H1 (cell line): ENCODE data around the gene MAP4. TPM values are rescaled to one million over a fixed set of nuclear protein-coding genes. Genes with fewer than 3 reads are reported as not detected.

ENCODE experiments used
- CTCF ChIA-PET: fragments of 300-600 bp; sonication (Branson Sonifier 250); formaldehyde crosslinking; loops from one replicate; lab custom pipeline; 2021; ENCODE audit not compliant: partially characterized antibody; lab: Charles Lee
- POLR2A ChIA-PET: fragments of 300-600 bp; sonication (Branson Sonifier 250); formaldehyde crosslinking; loops from one replicate; lab custom pipeline; 2021; ENCODE audit warnings: inconsistent platforms; ENCODE audit not compliant: partially characterized antibody; lab: Charles Lee
- DNase-seq, 2 experiments: peaks; one replicate each; pipeline versions ENCODE4 v3.0.0 to v3.0.0-alpha.2; 2010 to 2022; ENCODE audit warnings: low spot score in 2 of 2, low read depth in 1 of 2, mixed read lengths in 1 of 2
- FAIRE-seq: peaks from 2 replicates; lab custom pipeline; 2011; peaks lifted over from hg19 to GRCh38; lab: Jason Lieb, UNC
- H2AFZ ChIP-seq: 2 replicates; pipeline ENCODE4 v1.8.1; 2012; ENCODE audit warnings: low read length, inconsistent platforms
- H2AK5ac ChIP-seq: 2 replicates; pipeline ENCODE4 v1.6.1; 2013; ENCODE audit warnings: low read depth, low read length
- H2BK120ac ChIP-seq: replicated peaks from 2 replicates; pipeline ENCODE3; 2013; ENCODE audit warnings: low read depth, low read length, inconsistent platforms
- H2BK12ac ChIP-seq: 2 replicates; pipeline ENCODE4 v1.6.1; 2013; ENCODE audit warnings: low read depth, low read length
- H2BK15ac ChIP-seq: 2 replicates; pipeline ENCODE4 v1.6.1; 2013; ENCODE audit warnings: low read length
- H2BK20ac ChIP-seq: 2 replicates; pipeline ENCODE4 v1.6.1; 2013; ENCODE audit warnings: low read length
- H2BK5ac ChIP-seq: 2 replicates; pipeline ENCODE4 v1.6.1; 2013; ENCODE audit warnings: low read depth, low read length
- H3K14ac ChIP-seq: 2 replicates; pipeline ENCODE4 v1.6.1; 2013; ENCODE audit warnings: inconsistent platforms; ENCODE audit not compliant: insufficient read length
- H3K18ac ChIP-seq: 2 replicates; pipeline ENCODE4 v1.6.1; 2013; ENCODE audit warnings: low read length; ENCODE audit errors: extremely low read depth
- H3K23ac ChIP-seq: 2 replicates; pipeline ENCODE4 v1.6.1; 2013; ENCODE audit warnings: inconsistent platforms; ENCODE audit not compliant: insufficient read length
- H3K23me2 ChIP-seq: 2 replicates; pipeline ENCODE4 v1.6.1; 2013; ENCODE audit warnings: low read depth, low read length
- H3K27ac ChIP-seq: 2 replicates; pipeline ENCODE4 v1.6.1; 2011; ENCODE audit warnings: low read depth, low read length, inconsistent platforms
- H3K27me3 ChIP-seq, 4 experiments: replicated peaks in 1 of 4; 1 replicate in 1 of 4; 2 replicates in 3 of 4; pipeline versions ENCODE4 v1.6.1 to v1.8.1; 2011 to 2013; ENCODE audit warnings: low read length in 3 of 4, mild to moderate bottlenecking in 3 of 4, inconsistent platforms in 2 of 4, mixed read lengths in 2 of 4, moderate library complexity in 1 of 4; ENCODE audit not compliant: control insufficient read depth in 3 of 4, insufficient read depth in 3 of 4; ENCODE audit errors: extremely low read depth in 1 of 4
- H3K36me3 ChIP-seq, 4 experiments: 2 replicates each; pipeline versions ENCODE4 v1.6.1 to v1.8.1; 2011 to 2013; ENCODE audit warnings: mild to moderate bottlenecking in 4 of 4, low read length in 3 of 4, moderate library complexity in 2 of 4, control low read depth in 1 of 4, inconsistent platforms in 1 of 4; ENCODE audit not compliant: insufficient read depth in 4 of 4, control insufficient read depth in 2 of 4
- H3K4ac ChIP-seq: replicated peaks from 2 replicates; pipeline ENCODE3; 2013; ENCODE audit warnings: low read length, low read depth, mixed read lengths, inconsistent platforms; ENCODE audit not compliant: insufficient read length
- H3K4me1 ChIP-seq, 4 experiments: replicated peaks in 1 of 4; 1 replicate in 1 of 4; 2 replicates in 3 of 4; pipeline versions ENCODE4 v1.6.1 to v1.8.1; 2011 to 2013; ENCODE audit warnings: low read length in 3 of 4, inconsistent platforms in 2 of 4, mixed read lengths in 1 of 4; ENCODE audit not compliant: insufficient read depth in 4 of 4, control insufficient read depth in 3 of 4
- H3K4me2 ChIP-seq, 2 experiments: 2 replicates each; pipeline versions ENCODE4 v1.6.1 to v1.8.1; 2011 to 2013; ENCODE audit warnings: low read depth in 2 of 2, low read length in 2 of 2, control low read depth in 1 of 2, inconsistent platforms in 1 of 2, mild to moderate bottlenecking in 1 of 2; ENCODE audit not compliant: insufficient read depth in 1 of 2
- H3K4me3 ChIP-seq, 4 experiments: fragments of 200-600, 300-600 bp in 1 of 4; sonication (generic), shearing (Covaris generic), sonication (Bioruptor Twin) in 1 of 4; 2 replicates each; pipeline versions ENCODE4 v1.5.1 to v1.8.1; 2011 to 2016; ENCODE audit warnings: low read length in 4 of 4, low read depth in 3 of 4, control low read depth in 2 of 4, inconsistent platforms in 2 of 4, mild to moderate bottlenecking in 2 of 4, mixed read lengths in 1 of 4, moderate library complexity in 1 of 4; ENCODE audit not compliant: insufficient read depth in 2 of 4; ENCODE audit errors: extremely low read depth in 1 of 4
- H3K56ac ChIP-seq: replicated peaks from 2 replicates; pipeline ENCODE3; 2013; ENCODE audit warnings: low read depth, mild to moderate bottlenecking, mixed read lengths, low read length, inconsistent platforms; ENCODE audit not compliant: insufficient read length
- H3K79me1 ChIP-seq: 2 replicates; pipeline ENCODE4 v1.6.1; 2013; ENCODE audit warnings: low read depth, low read length, control low read depth
- H3K79me2 ChIP-seq, 2 experiments: 2 replicates each; pipeline versions ENCODE4 v1.6.1 to v1.8.1; 2012 to 2013; ENCODE audit warnings: low read length in 2 of 2, mild to moderate bottlenecking in 2 of 2, inconsistent platforms in 1 of 2; ENCODE audit not compliant: insufficient read depth in 2 of 2, control insufficient read depth in 1 of 2
- H3K9ac ChIP-seq, 4 experiments: replicated peaks in 1 of 4; 1 replicate in 1 of 4; 2 replicates in 3 of 4; pipeline versions ENCODE4 v1.6.1 to v1.8.1; 2011 to 2013; ENCODE audit warnings: low read depth in 3 of 4, low read length in 3 of 4, control low read depth in 2 of 4, mild to moderate bottlenecking in 2 of 4, moderate library complexity in 2 of 4, inconsistent platforms in 1 of 4; ENCODE audit errors: extremely low read depth in 1 of 4
- H3K9me3 ChIP-seq, 2 experiments: 2 replicates each; pipeline versions ENCODE4 v1.6.1 to v1.8.1; 2012 to 2013; ENCODE audit warnings: mild to moderate bottlenecking in 2 of 2, moderate library complexity in 2 of 2, control low read depth in 1 of 2, inconsistent platforms in 1 of 2, low read depth in 1 of 2, low read length in 1 of 2, mixed read lengths in 1 of 2; ENCODE audit not compliant: insufficient read depth in 2 of 2
- H4K20me1 ChIP-seq, 2 experiments: replicated peaks in 1 of 2; 2 replicates each; pipeline versions ENCODE3 to v1.8.1; 2011 to 2013; ENCODE audit warnings: inconsistent platforms in 2 of 2, low read length in 2 of 2, mild to moderate bottlenecking in 1 of 2; ENCODE audit not compliant: insufficient read depth in 2 of 2, control insufficient read depth in 1 of 2
- H4K5ac ChIP-seq: 2 replicates; pipeline ENCODE4 v1.6.1; 2013; ENCODE audit warnings: low read length, low read depth, mixed read lengths, inconsistent platforms; ENCODE audit not compliant: insufficient read length
- H4K8ac ChIP-seq: 2 replicates; pipeline ENCODE4 v1.8.0; 2013; ENCODE audit warnings: mild to moderate bottlenecking, moderate library complexity, low read length, inconsistent platforms; ENCODE audit not compliant: insufficient read depth; ENCODE audit errors: extremely low read depth
- H4K91ac ChIP-seq: replicated peaks from 2 replicates; pipeline ENCODE3; 2013; ENCODE audit warnings: low read length, mixed read lengths, inconsistent platforms; ENCODE audit not compliant: insufficient read length
- BRCA1 ChIP-seq: IDR thresholded peaks from 2 replicates; pipeline ENCODE4 v1.6.1; 2012; ENCODE audit warnings: low read depth, low read length, improper control_type of control experiment
- E2F6 ChIP-seq: IDR thresholded peaks from 2 replicates; pipeline ENCODE4 v1.6.1; 2012; ENCODE audit warnings: inconsistent platforms
- RAD21 ChIP-seq, 2 experiments: IDR thresholded peaks in 1 of 2; conservative IDR thresholded peaks in 1 of 2; 2 replicates each; pipeline ENCODE4 v1.6.1; 2011; ENCODE audit warnings: low read depth in 2 of 2, low read length in 2 of 2, improper control_type of control experiment in 1 of 2, inconsistent platforms in 1 of 2, mild to moderate bottlenecking in 1 of 2, moderate library complexity in 1 of 2
- TCF12 ChIP-seq: IDR thresholded peaks from 2 replicates; pipeline ENCODE4 v1.6.1; 2011; ENCODE audit warnings: low read depth, mild to moderate bottlenecking, low read length
- WGBS, 2 experiments: shearing (Covaris generic) in 1 of 2; methylation state at CpG; one replicate each; pipeline versions ENCODE4 v1.1.6 to v1.1.7; 2013 to 2015; ENCODE audit warnings: low lambda C conversion rate in 2 of 2, mixed read lengths in 2 of 2, inconsistent platforms in 1 of 2, low coverage in 1 of 2, missing lambda C conversion rate in 1 of 2; ENCODE audit not compliant: insufficient replicate concordance in 2 of 2, insufficient coverage in 1 of 2, insufficient read length in 1 of 2; ENCODE audit errors: extremely low coverage in 1 of 2, missing lambda C conversion rate in 1 of 2; 5-methylcytosine and 5-hydroxymethylcytosine counted together
- polyA plus RNA-seq, 7 experiments: library from polyadenylated mRNA; depleted of rRNA in 3 of 7; stranded (reverse) in 5 of 7; unstranded in 2 of 7; fragments of >200 nt in 5 of 7; fragments of 200-250 nt in 2 of 7; gene quantifications; 1 replicate in 5 of 7; 2 replicates in 1 of 7; 4 replicates in 1 of 7; pipeline versions ENCODE4 v1.2.1 to v1.2.3, GENCODE V29; 2011 to 2013; ENCODE audit warnings: missing spikeins in 2 of 7, mixed read lengths in 2 of 7
- total RNA-seq: library from RNA; stranded (reverse); fragmentation: NEBNext Ultra II Directional; extraction: Animal tissue kit (Norgen Biotek cat#: 25700); gene quantifications from 2 replicates; pipeline ENCODE4 v1.2.1, GENCODE V29; 2021
- TF ChIP-seq, protein P1 (sequence below), 3 experiments: IDR thresholded peaks; 1 replicate in 2 of 3; 2 replicates in 1 of 3; pipeline versions ENCODE4 v1.5.1 to v1.6.1; 2011; ENCODE audit warnings: low read length in 3 of 3, mild to moderate bottlenecking in 3 of 3, inconsistent platforms in 2 of 3, low read depth in 1 of 3, moderate library complexity in 1 of 3; ENCODE audit not compliant: insufficient read depth in 1 of 3; ENCODE audit errors: control extremely low read depth in 1 of 3

The MAP4 gene
- total and polyA plus RNA-seq, 2 of the 8 experiments (the other 6 are each of a cell fraction or from before 2014, with no cell fraction given), result 67.0 to 179 TPM

- no peak for DNase-seq
- H3K4me2 ChIP-seq, result no peak overlapping the region
- no peak overlapping the region for H3K56ac ChIP-seq
- no peak overlapping the region for H2BK12ac ChIP-seq
- no peak overlapping the region for H4K5ac ChIP-seq
- H3K79me1 ChIP-seq, result no peaks in the 10 kb centered on the region
- H4K8ac ChIP-seq, result no peak overlapping the region
- no peak overlapping the region for H3K18ac ChIP-seq
- H3K4me1 ChIP-seq, result no peaks in the 10 kb centered on the region
- H3K14ac ChIP-seq, result no peak overlapping the region
- H2AK5ac ChIP-seq, result no peak overlapping the region
- no peak overlapping the region for H2BK5ac ChIP-seq
- H3K27me3 ChIP-seq, result no peaks in the 10 kb centered on the region
- FAIRE-seq, result no peak
- no peaks in the 10 kb centered on the region for H3K9me3 ChIP-seq
- no peak overlapping the region for H2BK15ac ChIP-seq
- H3K36me3 ChIP-seq, result peaks cover 16 to 48% (median 31%) of the 10 kb centered on the region in 4 experiments; a peak in 6 of 8 replicates
- H3K23ac ChIP-seq, result no peak overlapping the region
- H3K9ac ChIP-seq, result no peak overlapping the region
- peaks cover 4 to 21% of the 10 kb centered on the region in 2 experiments for H4K20me1 ChIP-seq
- no peak overlapping the region for H3K4me3 ChIP-seq
- H3K27ac ChIP-seq, result no peak overlapping the region
- no peaks in the 10 kb centered on the region; the same call in 1 of the 2 replicates for H3K23me2 ChIP-seq
- no peak overlapping the region for H2AFZ ChIP-seq
- no peak overlapping the region for H2BK120ac ChIP-seq
- ChIA-PET CTCF (interaction anchor here (0.7 to 5.0 kb wide), 10 partner anchors 10 to 302 kb away, joined by 3 to 38 read pairs (median 5); no protein-coding TSS in a partner anchor), POLR2A (interaction anchor here (1.2 to 1.4 kb wide), 3 partner anchors 9 to 297 kb away, joined by 3 to 6 read pairs (median 4); no protein-coding TSS in a partner anchor)
- TF ChIP-seq RAD21 (IDR thresholded peaks at IDR 0.05 in 1 of 2, conservative IDR thresholded peaks at IDR 0.05 in 1 of 2; ENCODE audit: low read depth in 2 of 2, low read length in 2 of 2), result 0 out of 4 replicates have a peak, but pooled peaks of 1 of the 2 experiments have one; percentile 14
- TF ChIP-seq, protein P1, sequence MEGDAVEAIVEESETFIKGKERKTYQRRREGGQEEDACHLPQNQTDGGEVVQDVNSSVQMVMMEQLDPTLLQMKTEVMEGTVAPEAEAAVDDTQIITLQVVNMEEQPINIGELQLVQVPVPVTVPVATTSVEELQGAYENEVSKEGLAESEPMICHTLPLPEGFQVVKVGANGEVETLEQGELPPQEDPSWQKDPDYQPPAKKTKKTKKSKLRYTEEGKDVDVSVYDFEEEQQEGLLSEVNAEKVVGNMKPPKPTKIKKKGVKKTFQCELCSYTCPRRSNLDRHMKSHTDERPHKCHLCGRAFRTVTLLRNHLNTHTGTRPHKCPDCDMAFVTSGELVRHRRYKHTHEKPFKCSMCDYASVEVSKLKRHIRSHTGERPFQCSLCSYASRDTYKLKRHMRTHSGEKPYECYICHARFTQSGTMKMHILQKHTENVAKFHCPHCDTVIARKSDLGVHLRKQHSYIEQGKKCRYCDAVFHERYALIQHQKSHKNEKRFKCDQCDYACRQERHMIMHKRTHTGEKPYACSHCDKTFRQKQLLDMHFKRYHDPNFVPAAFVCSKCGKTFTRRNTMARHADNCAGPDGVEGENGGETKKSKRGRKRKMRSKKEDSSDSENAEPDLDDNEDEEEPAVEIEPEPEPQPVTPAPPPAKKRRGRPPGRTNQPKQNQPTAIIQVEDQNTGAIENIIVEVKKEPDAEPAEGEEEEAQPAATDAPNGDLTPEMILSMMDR (IDR thresholded peaks at IDR 0.05; ENCODE audit: control extremely low read depth in 1 of 3, insufficient read depth in 1 of 3, low read depth in 1 of 3, low read length in 3 of 3), result peak in 1 of 3 experiments; percentile 39; a peak in 2 of 4 replicates
- TF ChIP-seq BRCA1, result no peak
- TF ChIP-seq E2F6, result no peak
- no peak for TF ChIP-seq TCF12
- WGBS, 2 experiments, result 94% methylated on average over 14 of the region's 14 CpGs; no CpG with 5 or more reads in 1 of the 2 experiments
- no peak overlapping the region for H3K4ac ChIP-seq
- H2BK20ac ChIP-seq, result no peak overlapping the region
- no peaks in the 10 kb centered on the region for H3K79me2 ChIP-seq
- H4K91ac ChIP-seq, result no peak overlapping the region
These were observed 161.3 kb downstream of the MAP4 start for GRCh38 chr3:47854720-47855455.
